NOMO-1 (cell line): ENCODE results near the gene CD300LF.

ENCODE experiments used
- DNase-seq, 2 experiments: peaks; one replicate each; lab custom pipeline; 2025; ENCODE audit not compliant: unreplicated experiment in 2 of 2; lab: John Stamatoyannopoulos, UW

CD300LF gene

DNA sequence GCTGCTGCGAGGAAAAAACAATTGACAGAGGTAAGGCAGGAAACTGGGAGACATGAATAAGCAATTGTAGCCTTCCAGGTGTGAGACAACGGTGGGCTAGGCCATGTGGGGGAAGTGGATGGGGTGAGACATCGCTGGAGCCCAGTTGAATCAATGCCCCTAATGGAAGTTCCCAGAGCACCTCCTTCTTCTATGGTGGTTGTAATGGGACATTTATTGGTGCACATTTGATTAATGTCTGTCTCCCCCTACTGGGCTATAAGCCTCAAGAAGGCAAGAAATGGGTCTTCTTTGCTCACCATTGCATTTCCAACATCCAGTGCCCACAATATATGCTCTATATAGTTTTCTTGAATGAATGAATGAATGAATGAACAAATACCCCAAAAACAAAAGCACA lies 66.5 kb downstream of the CD300LF start:
- DNase-seq: peak; percentile 21 to 73

GRCh38 chr17:74645010-74645409 lies 67.7 kb downstream of the CD300LF start:
- DNase-seq: no peak

- no peak for DNase-seq
These were observed 68.3 kb downstream of the CD300LF start for GRCh38 chr17:74644419-74644818.
